H1 (cell line): ENCODE data around the gene SLC6A8. TPM values are rescaled to one million over a fixed set of nuclear protein-coding genes. Genes with fewer than 3 reads are reported as not detected.
A peak's percentile ranks its signal among the peaks of the same experiment; 100 is the strongest.

Source experiments
- CTCF ChIA-PET: fragments of 300-600 bp; sonication (Branson Sonifier 250); formaldehyde crosslinking; loops from one replicate; lab custom pipeline; 2021; ENCODE audit not compliant: partially characterized antibody; lab: Charles Lee
- POLR2A ChIA-PET: fragments of 300-600 bp; sonication (Branson Sonifier 250); formaldehyde crosslinking; loops from one replicate; lab custom pipeline; 2021; ENCODE audit warnings: inconsistent platforms; ENCODE audit not compliant: partially characterized antibody; lab: Charles Lee
- DNase-seq, 2 experiments: peaks; one replicate each; pipeline versions ENCODE4 v3.0.0 to v3.0.0-alpha.2; 2010 to 2022; ENCODE audit warnings: low spot score in 2 of 2, low read depth in 1 of 2, mixed read lengths in 1 of 2
- FAIRE-seq: peaks from 2 replicates; lab custom pipeline; 2011; peaks lifted over from hg19 to GRCh38; lab: Jason Lieb, UNC
- H2AFZ ChIP-seq: 2 replicates; pipeline ENCODE4 v1.8.1; 2012; ENCODE audit warnings: low read length, inconsistent platforms
- H2AK5ac ChIP-seq: 2 replicates; pipeline ENCODE4 v1.6.1; 2013; ENCODE audit warnings: low read depth, low read length
- H2BK120ac ChIP-seq: replicated peaks from 2 replicates; pipeline ENCODE3; 2013; ENCODE audit warnings: low read depth, low read length, inconsistent platforms
- H2BK12ac ChIP-seq: 2 replicates; pipeline ENCODE4 v1.6.1; 2013; ENCODE audit warnings: low read depth, low read length
- H2BK15ac ChIP-seq: 2 replicates; pipeline ENCODE4 v1.6.1; 2013; ENCODE audit warnings: low read length
- H2BK20ac ChIP-seq: 2 replicates; pipeline ENCODE4 v1.6.1; 2013; ENCODE audit warnings: low read length
- H2BK5ac ChIP-seq: 2 replicates; pipeline ENCODE4 v1.6.1; 2013; ENCODE audit warnings: low read depth, low read length
- H3K14ac ChIP-seq: 2 replicates; pipeline ENCODE4 v1.6.1; 2013; ENCODE audit warnings: inconsistent platforms; ENCODE audit not compliant: insufficient read length
- H3K18ac ChIP-seq: 2 replicates; pipeline ENCODE4 v1.6.1; 2013; ENCODE audit warnings: low read length; ENCODE audit errors: extremely low read depth
- H3K23ac ChIP-seq: 2 replicates; pipeline ENCODE4 v1.6.1; 2013; ENCODE audit warnings: inconsistent platforms; ENCODE audit not compliant: insufficient read length
- H3K23me2 ChIP-seq: 2 replicates; pipeline ENCODE4 v1.6.1; 2013; ENCODE audit warnings: low read depth, low read length
- H3K27ac ChIP-seq: 2 replicates; pipeline ENCODE4 v1.6.1; 2011; ENCODE audit warnings: low read depth, low read length, inconsistent platforms
- H3K27me3 ChIP-seq, 4 experiments: replicated peaks in 1 of 4; 1 replicate in 1 of 4; 2 replicates in 3 of 4; pipeline versions ENCODE4 v1.6.1 to v1.8.1; 2011 to 2013; ENCODE audit warnings: low read length in 3 of 4, mild to moderate bottlenecking in 3 of 4, inconsistent platforms in 2 of 4, mixed read lengths in 2 of 4, moderate library complexity in 1 of 4; ENCODE audit not compliant: control insufficient read depth in 3 of 4, insufficient read depth in 3 of 4; ENCODE audit errors: extremely low read depth in 1 of 4
- H3K36me3 ChIP-seq, 4 experiments: 2 replicates each; pipeline versions ENCODE4 v1.6.1 to v1.8.1; 2011 to 2013; ENCODE audit warnings: mild to moderate bottlenecking in 4 of 4, low read length in 3 of 4, moderate library complexity in 2 of 4, control low read depth in 1 of 4, inconsistent platforms in 1 of 4; ENCODE audit not compliant: insufficient read depth in 4 of 4, control insufficient read depth in 2 of 4
- H3K4ac ChIP-seq: replicated peaks from 2 replicates; pipeline ENCODE3; 2013; ENCODE audit warnings: low read length, low read depth, mixed read lengths, inconsistent platforms; ENCODE audit not compliant: insufficient read length
- H3K4me1 ChIP-seq, 4 experiments: replicated peaks in 1 of 4; 1 replicate in 1 of 4; 2 replicates in 3 of 4; pipeline versions ENCODE4 v1.6.1 to v1.8.1; 2011 to 2013; ENCODE audit warnings: low read length in 3 of 4, inconsistent platforms in 2 of 4, mixed read lengths in 1 of 4; ENCODE audit not compliant: insufficient read depth in 4 of 4, control insufficient read depth in 3 of 4
- H3K4me2 ChIP-seq, 2 experiments: 2 replicates each; pipeline versions ENCODE4 v1.6.1 to v1.8.1; 2011 to 2013; ENCODE audit warnings: low read depth in 2 of 2, low read length in 2 of 2, control low read depth in 1 of 2, inconsistent platforms in 1 of 2, mild to moderate bottlenecking in 1 of 2; ENCODE audit not compliant: insufficient read depth in 1 of 2
- H3K4me3 ChIP-seq, 4 experiments: fragments of 200-600, 300-600 bp in 1 of 4; sonication (generic), shearing (Covaris generic), sonication (Bioruptor Twin) in 1 of 4; 2 replicates each; pipeline versions ENCODE4 v1.5.1 to v1.8.1; 2011 to 2016; ENCODE audit warnings: low read length in 4 of 4, low read depth in 3 of 4, control low read depth in 2 of 4, inconsistent platforms in 2 of 4, mild to moderate bottlenecking in 2 of 4, mixed read lengths in 1 of 4, moderate library complexity in 1 of 4; ENCODE audit not compliant: insufficient read depth in 2 of 4; ENCODE audit errors: extremely low read depth in 1 of 4
- H3K56ac ChIP-seq: replicated peaks from 2 replicates; pipeline ENCODE3; 2013; ENCODE audit warnings: low read depth, mild to moderate bottlenecking, mixed read lengths, low read length, inconsistent platforms; ENCODE audit not compliant: insufficient read length
- H3K79me1 ChIP-seq: 2 replicates; pipeline ENCODE4 v1.6.1; 2013; ENCODE audit warnings: low read depth, low read length, control low read depth
- H3K79me2 ChIP-seq, 2 experiments: 2 replicates each; pipeline versions ENCODE4 v1.6.1 to v1.8.1; 2012 to 2013; ENCODE audit warnings: low read length in 2 of 2, mild to moderate bottlenecking in 2 of 2, inconsistent platforms in 1 of 2; ENCODE audit not compliant: insufficient read depth in 2 of 2, control insufficient read depth in 1 of 2
- H3K9ac ChIP-seq, 4 experiments: replicated peaks in 1 of 4; 1 replicate in 1 of 4; 2 replicates in 3 of 4; pipeline versions ENCODE4 v1.6.1 to v1.8.1; 2011 to 2013; ENCODE audit warnings: low read depth in 3 of 4, low read length in 3 of 4, control low read depth in 2 of 4, mild to moderate bottlenecking in 2 of 4, moderate library complexity in 2 of 4, inconsistent platforms in 1 of 4; ENCODE audit errors: extremely low read depth in 1 of 4
- H3K9me3 ChIP-seq, 2 experiments: 2 replicates each; pipeline versions ENCODE4 v1.6.1 to v1.8.1; 2012 to 2013; ENCODE audit warnings: mild to moderate bottlenecking in 2 of 2, moderate library complexity in 2 of 2, control low read depth in 1 of 2, inconsistent platforms in 1 of 2, low read depth in 1 of 2, low read length in 1 of 2, mixed read lengths in 1 of 2; ENCODE audit not compliant: insufficient read depth in 2 of 2
- H4K20me1 ChIP-seq, 2 experiments: replicated peaks in 1 of 2; 2 replicates each; pipeline versions ENCODE3 to v1.8.1; 2011 to 2013; ENCODE audit warnings: inconsistent platforms in 2 of 2, low read length in 2 of 2, mild to moderate bottlenecking in 1 of 2; ENCODE audit not compliant: insufficient read depth in 2 of 2, control insufficient read depth in 1 of 2
- H4K5ac ChIP-seq: 2 replicates; pipeline ENCODE4 v1.6.1; 2013; ENCODE audit warnings: low read length, low read depth, mixed read lengths, inconsistent platforms; ENCODE audit not compliant: insufficient read length
- H4K8ac ChIP-seq: 2 replicates; pipeline ENCODE4 v1.8.0; 2013; ENCODE audit warnings: mild to moderate bottlenecking, moderate library complexity, low read length, inconsistent platforms; ENCODE audit not compliant: insufficient read depth; ENCODE audit errors: extremely low read depth
- H4K91ac ChIP-seq: replicated peaks from 2 replicates; pipeline ENCODE3; 2013; ENCODE audit warnings: low read length, mixed read lengths, inconsistent platforms; ENCODE audit not compliant: insufficient read length
- CEBPB ChIP-seq: IDR thresholded peaks from 2 replicates; pipeline ENCODE4 v1.6.1; 2012; ENCODE audit warnings: low read depth, low read length
- CHD2 ChIP-seq: IDR thresholded peaks from 2 replicates; pipeline ENCODE4 v1.6.1; 2012; ENCODE audit warnings: low read length, improper control_type of control experiment
- GTF2F1 ChIP-seq: IDR thresholded peaks from 2 replicates; pipeline ENCODE4 v1.6.1; 2012; ENCODE audit warnings: low read depth, low read length, improper control_type of control experiment, borderline replicate concordance
- MAFK ChIP-seq: IDR thresholded peaks from 2 replicates; pipeline ENCODE4 v1.6.1; 2012; ENCODE audit warnings: low read depth, mild to moderate bottlenecking, improper control_type of control experiment, low read length
- RAD21 ChIP-seq, 2 experiments: IDR thresholded peaks in 1 of 2; conservative IDR thresholded peaks in 1 of 2; 2 replicates each; pipeline ENCODE4 v1.6.1; 2011; ENCODE audit warnings: low read depth in 2 of 2, low read length in 2 of 2, improper control_type of control experiment in 1 of 2, inconsistent platforms in 1 of 2, mild to moderate bottlenecking in 1 of 2, moderate library complexity in 1 of 2
- SAP30 ChIP-seq: fragments of 300-600 bp; sonication (generic); IDR thresholded peaks from 2 replicates; pipeline ENCODE4 v1.7.1; 2012; ENCODE audit warnings: low read length, moderate library complexity, mild to moderate bottlenecking, inconsistent platforms; ENCODE audit not compliant: insufficient read depth, insufficient replicate concordance
- SIRT6 ChIP-seq: IDR thresholded peaks from one replicate; pipeline ENCODE4 v1.7.1; 2012; ENCODE audit warnings: low read length, inconsistent platforms
- TAF7 ChIP-seq: optimal IDR thresholded peaks from 2 replicates; pipeline ENCODE3; 2011; ENCODE audit warnings: low read depth, mild to moderate bottlenecking, inconsistent platforms, low read length, moderate library complexity, borderline replicate concordance
- WGBS, 2 experiments: shearing (Covaris generic) in 1 of 2; methylation state at CpG; one replicate each; pipeline versions ENCODE4 v1.1.6 to v1.1.7; 2013 to 2015; ENCODE audit warnings: low lambda C conversion rate in 2 of 2, mixed read lengths in 2 of 2, inconsistent platforms in 1 of 2, low coverage in 1 of 2, missing lambda C conversion rate in 1 of 2; ENCODE audit not compliant: insufficient replicate concordance in 2 of 2, insufficient coverage in 1 of 2, insufficient read length in 1 of 2; ENCODE audit errors: extremely low coverage in 1 of 2, missing lambda C conversion rate in 1 of 2; 5-methylcytosine and 5-hydroxymethylcytosine counted together
- polyA plus RNA-seq, 7 experiments: library from polyadenylated mRNA; depleted of rRNA in 3 of 7; stranded (reverse) in 5 of 7; unstranded in 2 of 7; fragments of >200 nt in 5 of 7; fragments of 200-250 nt in 2 of 7; gene quantifications; 1 replicate in 5 of 7; 2 replicates in 1 of 7; 4 replicates in 1 of 7; pipeline versions ENCODE4 v1.2.1 to v1.2.3, GENCODE V29; 2011 to 2013; ENCODE audit warnings: missing spikeins in 2 of 7, mixed read lengths in 2 of 7
- total RNA-seq: library from RNA; stranded (reverse); fragmentation: NEBNext Ultra II Directional; extraction: Animal tissue kit (Norgen Biotek cat#: 25700); gene quantifications from 2 replicates; pipeline ENCODE4 v1.2.1, GENCODE V29; 2021
- TF ChIP-seq, protein P1 (sequence below), 3 experiments: IDR thresholded peaks; 1 replicate in 2 of 3; 2 replicates in 1 of 3; pipeline versions ENCODE4 v1.5.1 to v1.6.1; 2011; ENCODE audit warnings: low read length in 3 of 3, mild to moderate bottlenecking in 3 of 3, inconsistent platforms in 2 of 3, low read depth in 1 of 3, moderate library complexity in 1 of 3; ENCODE audit not compliant: insufficient read depth in 1 of 3; ENCODE audit errors: control extremely low read depth in 1 of 3

SLC6A8 gene
- total and polyA plus RNA-seq, 2 of the 8 experiments (the other 6 are each of a cell fraction or from before 2014, with no cell fraction given), result 87.7 to 94.7 TPM

DNA sequence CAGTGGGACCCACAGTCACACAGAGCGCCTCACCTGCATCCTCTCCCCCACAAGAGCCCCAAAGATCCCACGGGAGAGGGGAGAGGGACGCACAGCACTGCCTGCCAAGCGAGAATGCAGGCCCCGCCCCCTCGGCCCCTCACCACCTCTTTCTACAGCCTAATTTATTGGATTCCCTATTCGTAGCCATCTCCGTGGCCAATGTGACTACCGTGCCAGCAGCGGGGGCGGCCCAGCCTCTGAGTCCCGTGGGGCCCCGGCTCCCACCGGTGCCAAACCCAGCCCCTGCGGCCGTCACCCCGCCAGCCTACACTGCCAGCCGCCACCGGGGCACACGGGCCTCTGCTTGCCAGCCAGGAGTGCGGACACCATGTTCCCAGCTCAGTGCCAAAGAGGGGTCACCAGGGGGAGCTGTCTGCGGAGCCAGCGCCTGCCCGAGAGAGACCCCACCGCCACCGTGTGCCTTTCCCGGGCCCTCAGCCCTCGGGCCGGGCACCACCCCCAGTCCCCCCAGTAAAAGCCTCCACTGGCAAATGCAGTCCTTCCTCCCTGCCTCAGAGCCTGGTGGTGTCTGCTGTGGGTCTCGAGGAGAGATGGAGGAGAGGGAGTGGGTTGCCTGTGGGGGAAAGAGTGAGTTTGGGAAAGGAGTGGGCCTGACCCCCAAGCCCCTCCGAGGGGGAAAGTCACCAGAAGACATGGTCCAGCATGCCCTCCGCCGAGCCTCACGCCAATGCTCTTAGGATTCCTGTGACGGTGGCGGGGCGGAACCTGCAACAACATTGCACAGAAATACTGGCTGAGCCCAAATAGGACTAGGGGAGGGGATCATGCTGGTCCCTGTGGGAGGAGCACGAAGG lies 56.7 kb downstream of the SLC6A8 start:
- H3K56ac ChIP-seq, result no peak overlapping the region
- no peak overlapping the region for H2BK12ac ChIP-seq
- no peaks in the 10 kb centered on the region for H3K23me2 ChIP-seq
- H3K9ac ChIP-seq, result no peak overlapping the region
- no peak overlapping the region for H2BK15ac ChIP-seq
- no peaks in the 10 kb centered on the region for H3K9me3 ChIP-seq
- peak overlapping the region; percentile 60 to 65 for H3K4me2 ChIP-seq
- no peak for FAIRE-seq
- DNase-seq, result peak in 1 of 2 experiments; percentile 78
- WGBS, 2 experiments, result 42% methylated on average over 7 of the region's 38 CpGs; no CpG with 5 or more reads in 1 of the 2 experiments
- H3K4me3 ChIP-seq, result peak overlapping the region; percentile 12 to 60 (median 40)
- H4K20me1 ChIP-seq, result no peaks in the 10 kb centered on the region
- no peaks in the 10 kb centered on the region for H3K79me2 ChIP-seq
- H2AK5ac ChIP-seq, result no peak overlapping the region
- H3K4me1 ChIP-seq, result peaks cover 0 to 3% (median 1%) of the 10 kb centered on the region in 4 experiments; a peak in 2 of 7 replicates
- H4K5ac ChIP-seq, result no peak overlapping the region
- POLR2A ChIA-PET, result no interaction called here
- CTCF ChIA-PET, result interaction anchor here (0.9 to 1.6 kb wide), 4 partner anchors 11 to 184 kb away, joined by 3 to 4 read pairs (median 4); no protein-coding TSS in a partner anchor
- H3K18ac ChIP-seq, result no peak overlapping the region; the same call in 1 of the 2 replicates
- H3K27me3 ChIP-seq, result no peaks in the 10 kb centered on the region
- H2BK20ac ChIP-seq, result no peak overlapping the region
- H3K14ac ChIP-seq, result no peak overlapping the region
- H2AFZ ChIP-seq, result no peak overlapping the region
- H3K36me3 ChIP-seq, result no peaks in the 10 kb centered on the region
- no peak overlapping the region for H2BK5ac ChIP-seq
- no peak overlapping the region for H4K8ac ChIP-seq
- H2BK120ac ChIP-seq, result no peak overlapping the region
- no peaks in the 10 kb centered on the region for H3K79me1 ChIP-seq
- no peak overlapping the region for H4K91ac ChIP-seq
- H3K23ac ChIP-seq, result no peak overlapping the region
- H3K4ac ChIP-seq, result no peak overlapping the region
- no peak overlapping the region for H3K27ac ChIP-seq
- TF ChIP-seq SAP30, result no peak
- TF ChIP-seq MAFK, result no peak
- TF ChIP-seq CHD2, result no peak
- TF ChIP-seq TAF7, result no peak
- TF ChIP-seq CEBPB, result no peak
- TF ChIP-seq RAD21 (IDR thresholded peaks at IDR 0.05 in 1 of 2, conservative IDR thresholded peaks at IDR 0.05 in 1 of 2; ENCODE audit: low read depth in 2 of 2, low read length in 2 of 2), result peak in 1 of 2 experiments; percentile 39; a peak in 1 of 4 replicates
- no peak for TF ChIP-seq GTF2F1
- TF ChIP-seq, protein P1, sequence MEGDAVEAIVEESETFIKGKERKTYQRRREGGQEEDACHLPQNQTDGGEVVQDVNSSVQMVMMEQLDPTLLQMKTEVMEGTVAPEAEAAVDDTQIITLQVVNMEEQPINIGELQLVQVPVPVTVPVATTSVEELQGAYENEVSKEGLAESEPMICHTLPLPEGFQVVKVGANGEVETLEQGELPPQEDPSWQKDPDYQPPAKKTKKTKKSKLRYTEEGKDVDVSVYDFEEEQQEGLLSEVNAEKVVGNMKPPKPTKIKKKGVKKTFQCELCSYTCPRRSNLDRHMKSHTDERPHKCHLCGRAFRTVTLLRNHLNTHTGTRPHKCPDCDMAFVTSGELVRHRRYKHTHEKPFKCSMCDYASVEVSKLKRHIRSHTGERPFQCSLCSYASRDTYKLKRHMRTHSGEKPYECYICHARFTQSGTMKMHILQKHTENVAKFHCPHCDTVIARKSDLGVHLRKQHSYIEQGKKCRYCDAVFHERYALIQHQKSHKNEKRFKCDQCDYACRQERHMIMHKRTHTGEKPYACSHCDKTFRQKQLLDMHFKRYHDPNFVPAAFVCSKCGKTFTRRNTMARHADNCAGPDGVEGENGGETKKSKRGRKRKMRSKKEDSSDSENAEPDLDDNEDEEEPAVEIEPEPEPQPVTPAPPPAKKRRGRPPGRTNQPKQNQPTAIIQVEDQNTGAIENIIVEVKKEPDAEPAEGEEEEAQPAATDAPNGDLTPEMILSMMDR (IDR thresholded peaks at IDR 0.05; ENCODE audit: control extremely low read depth in 1 of 3, insufficient read depth in 1 of 3, low read depth in 1 of 3, low read length in 3 of 3), result peak in 2 of 3 experiments; percentile 42 to 61; a peak in 3 of 4 replicates
- TF ChIP-seq SIRT6, result no peak
